ENCODE results near the gene RRM1.

RRM1 gene

DNA sequence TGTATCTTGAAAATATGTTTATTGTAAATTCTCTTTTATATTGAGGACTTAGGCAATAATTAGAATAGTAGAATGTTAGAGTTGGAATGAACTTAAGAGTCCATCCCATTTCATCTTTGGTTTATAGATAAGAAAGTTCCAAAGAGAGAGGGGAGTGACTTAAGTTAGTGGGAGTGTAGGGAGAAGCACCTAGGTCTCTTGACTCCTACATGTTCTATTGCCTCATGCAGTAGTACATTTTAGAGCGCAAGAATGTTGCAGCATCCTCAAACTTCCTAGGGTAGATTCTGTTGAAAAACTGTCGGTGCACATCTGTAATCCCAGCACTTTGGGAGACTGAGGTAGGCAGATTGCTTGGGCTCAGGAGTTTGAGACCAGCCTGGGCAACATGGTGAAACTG is 8.7 kb downstream of the RRM1 start:
- no peak overlapping the region for H2AFZ ChIP-seq (ENCODE audit: low read depth, low read length)
- H3K36me3 ChIP-seq (ENCODE audit: control insufficient read depth in 1 of 2, insufficient read depth in 2 of 2, low read depth in 1 of 2, low read length in 2 of 2), result peaks cover 11 to 55% of the 10 kb centered on the region in 2 experiments
- H3K14ac ChIP-seq (ENCODE audit: low read length in 2 of 2), result no peak overlapping the region
- H2BK15ac ChIP-seq (ENCODE audit: low read depth, poor library complexity, severe bottlenecking), result no peak overlapping the region
- H3K9me3 ChIP-seq (ENCODE audit: control insufficient read depth, low read length), result no peaks in the 10 kb centered on the region
- H3K4me2 ChIP-seq (ENCODE audit: low read length, poor library complexity, severe bottlenecking), result no peak overlapping the region
- no peak overlapping the region for H3K23ac ChIP-seq (ENCODE audit: low read length in 2 of 2)
- no peak overlapping the region for H2AK5ac ChIP-seq (ENCODE audit: low read length, severe bottlenecking)
- H2BK5ac ChIP-seq (ENCODE audit: low read depth, low read length, poor library complexity, severe bottlenecking), result no peak overlapping the region
- H3K79me1 ChIP-seq (replicated peaks; ENCODE audit: low read length, poor library complexity, severe bottlenecking), result peaks cover 13% of the 10 kb centered on the region
- WGBS, result 100% methylated on average over 2 of the region's 2 CpGs
- no peak overlapping the region for H2BK12ac ChIP-seq (ENCODE audit: low read length in 2 of 2)
- H4K8ac ChIP-seq (ENCODE audit: low read length), result no peak overlapping the region
- no peak overlapping the region for H3K27ac ChIP-seq (ENCODE audit: low read length, poor library complexity, severe bottlenecking)
- H3K4ac ChIP-seq (ENCODE audit: low read depth in 1 of 2, low read length in 2 of 2), result no peak overlapping the region
- no peak overlapping the region for H2BK120ac ChIP-seq (ENCODE audit: low read depth, low read length)
- H3K4me3 ChIP-seq (ENCODE audit: insufficient read depth in 1 of 2, low read depth in 1 of 2, low read length in 2 of 2), result no peak overlapping the region
- H3K27me3 ChIP-seq (ENCODE audit: control insufficient read depth in 1 of 2, insufficient read depth in 1 of 2, low read length in 2 of 2), result no peaks in the 10 kb centered on the region
- no peak overlapping the region for H3K9ac ChIP-seq (ENCODE audit: low read length)
- H4K91ac ChIP-seq (ENCODE audit: low read length), result no peak overlapping the region
- DNase-seq, result no peak
- H3K18ac ChIP-seq (ENCODE audit: low read depth in 1 of 2, low read length in 2 of 2), result no peak overlapping the region
- H3K4me1 ChIP-seq (ENCODE audit: control insufficient read depth, insufficient read depth, low read depth, low read length), result no peaks in the 10 kb centered on the region

DNA sequence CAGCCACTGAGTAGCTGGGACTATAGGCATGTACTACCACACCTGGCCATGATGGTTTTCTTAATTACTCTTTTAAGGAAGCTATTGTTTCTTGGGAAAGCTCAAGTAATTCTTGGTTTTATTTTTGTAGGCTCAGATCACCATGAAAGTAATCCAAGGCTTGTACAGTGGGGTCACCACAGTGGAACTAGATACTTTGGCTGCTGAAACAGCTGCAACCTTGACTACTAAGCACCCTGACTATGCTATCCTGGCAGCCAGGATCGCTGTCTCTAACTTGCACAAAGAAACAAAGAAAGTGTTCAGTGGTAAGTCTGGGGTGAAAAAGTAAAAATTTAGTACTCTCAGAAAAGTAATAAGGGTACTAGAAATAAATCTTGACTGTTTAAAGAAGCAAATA is 11.3 kb downstream of the RRM1 start:
- Histone ChIP-seq H3K4me3 (ENCODE audit: insufficient read depth in 1 of 2, low read depth in 1 of 2, low read length in 2 of 2) (no peak overlapping the region), H3K18ac (ENCODE audit: low read depth in 1 of 2, low read length in 2 of 2) (no peak overlapping the region), H4K8ac (ENCODE audit: low read length) (no peak overlapping the region), H2AFZ (ENCODE audit: low read depth, low read length) (no peak overlapping the region), H3K27ac (ENCODE audit: low read length, poor library complexity, severe bottlenecking) (no peak overlapping the region), H2BK120ac (ENCODE audit: low read depth, low read length) (no peak overlapping the region), H2BK5ac (ENCODE audit: low read depth, low read length, poor library complexity, severe bottlenecking) (no peak overlapping the region), H3K23ac (ENCODE audit: low read length in 2 of 2) (no peak overlapping the region), H3K4me2 (ENCODE audit: low read length, poor library complexity, severe bottlenecking) (no peak overlapping the region), H2BK15ac (ENCODE audit: low read depth, poor library complexity, severe bottlenecking) (no peak overlapping the region), H3K79me1 (replicated peaks; ENCODE audit: low read length, poor library complexity, severe bottlenecking) (peaks cover 7% of the 10 kb centered on the region), H3K4ac (ENCODE audit: low read depth in 1 of 2, low read length in 2 of 2) (no peak overlapping the region), H2BK12ac (ENCODE audit: low read length in 2 of 2) (no peak overlapping the region), H3K14ac (ENCODE audit: low read length in 2 of 2) (no peak overlapping the region), H3K36me3 (ENCODE audit: control insufficient read depth in 1 of 2, insufficient read depth in 2 of 2, low read depth in 1 of 2, low read length in 2 of 2) (peaks cover 11 to 73% of the 10 kb centered on the region in 2 experiments), H4K91ac (ENCODE audit: low read length) (no peak overlapping the region), H3K9ac (ENCODE audit: low read length) (no peak overlapping the region), H3K27me3 (ENCODE audit: control insufficient read depth in 1 of 2, insufficient read depth in 1 of 2, low read length in 2 of 2) (no peaks in the 10 kb centered on the region), H3K9me3 (ENCODE audit: control insufficient read depth, low read length) (no peaks in the 10 kb centered on the region), H3K4me1 (ENCODE audit: control insufficient read depth, insufficient read depth, low read depth, low read length) (no peaks in the 10 kb centered on the region), H2AK5ac (ENCODE audit: low read length, severe bottlenecking) (no peak overlapping the region)
- 100% methylated on average over 1 of the region's 1 CpG for WGBS
- DNase-seq, result no peak

DNA sequence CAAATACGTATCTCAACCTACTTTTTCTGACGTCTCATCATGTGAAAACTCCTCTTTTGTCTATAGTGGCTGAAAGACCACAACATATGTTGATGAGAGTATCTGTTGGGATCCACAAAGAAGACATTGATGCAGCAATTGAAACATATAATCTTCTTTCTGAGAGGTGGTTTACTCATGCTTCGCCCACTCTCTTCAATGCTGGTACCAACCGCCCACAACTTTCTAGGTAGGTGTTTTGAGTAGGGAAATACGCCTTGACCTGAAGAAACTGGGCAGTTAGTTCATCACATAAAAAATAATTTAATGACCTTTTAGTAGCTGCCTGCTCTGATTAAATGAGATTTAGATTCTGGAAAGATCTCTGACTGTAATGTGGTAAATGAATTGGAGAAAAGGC is 17.2 kb downstream of the RRM1 start:
- Histone ChIP-seq H2BK12ac (ENCODE audit: low read length in 2 of 2) (no peak overlapping the region), H2AFZ (ENCODE audit: low read depth, low read length) (no peak overlapping the region), H4K8ac (ENCODE audit: low read length) (no peak overlapping the region), H3K27ac (ENCODE audit: low read length, poor library complexity, severe bottlenecking) (no peak overlapping the region), H2BK120ac (ENCODE audit: low read depth, low read length) (no peak overlapping the region), H3K23ac (ENCODE audit: low read length in 2 of 2) (no peak overlapping the region), H3K27me3 (ENCODE audit: control insufficient read depth in 1 of 2, insufficient read depth in 1 of 2, low read length in 2 of 2) (no peaks in the 10 kb centered on the region), H3K4me2 (ENCODE audit: low read length, poor library complexity, severe bottlenecking) (no peak overlapping the region), H2BK15ac (ENCODE audit: low read depth, poor library complexity, severe bottlenecking) (no peak overlapping the region), H2AK5ac (ENCODE audit: low read length, severe bottlenecking) (no peak overlapping the region), H3K36me3 (ENCODE audit: control insufficient read depth in 1 of 2, insufficient read depth in 2 of 2, low read depth in 1 of 2, low read length in 2 of 2) (peaks cover 5 to 57% of the 10 kb centered on the region in 2 experiments), H3K14ac (ENCODE audit: low read length in 2 of 2) (no peak overlapping the region), H3K79me1 (replicated peaks; ENCODE audit: low read length, poor library complexity, severe bottlenecking) (peaks cover 3% of the 10 kb centered on the region), H2BK5ac (ENCODE audit: low read depth, low read length, poor library complexity, severe bottlenecking) (no peak overlapping the region), H3K4ac (ENCODE audit: low read depth in 1 of 2, low read length in 2 of 2) (no peak overlapping the region), H3K4me3 (ENCODE audit: insufficient read depth in 1 of 2, low read depth in 1 of 2, low read length in 2 of 2) (no peak overlapping the region), H3K4me1 (ENCODE audit: control insufficient read depth, insufficient read depth, low read depth, low read length) (peaks cover 3% of the 10 kb centered on the region), H3K9ac (ENCODE audit: low read length) (no peak overlapping the region), H3K18ac (ENCODE audit: low read depth in 1 of 2, low read length in 2 of 2) (no peak overlapping the region), H4K91ac (ENCODE audit: low read length) (no peak overlapping the region), H3K9me3 (ENCODE audit: control insufficient read depth, low read length) (no peaks in the 10 kb centered on the region)
- DNase-seq, result no peak
- WGBS, result 92% methylated on average over 2 of the region's 5 CpGs

DNA sequence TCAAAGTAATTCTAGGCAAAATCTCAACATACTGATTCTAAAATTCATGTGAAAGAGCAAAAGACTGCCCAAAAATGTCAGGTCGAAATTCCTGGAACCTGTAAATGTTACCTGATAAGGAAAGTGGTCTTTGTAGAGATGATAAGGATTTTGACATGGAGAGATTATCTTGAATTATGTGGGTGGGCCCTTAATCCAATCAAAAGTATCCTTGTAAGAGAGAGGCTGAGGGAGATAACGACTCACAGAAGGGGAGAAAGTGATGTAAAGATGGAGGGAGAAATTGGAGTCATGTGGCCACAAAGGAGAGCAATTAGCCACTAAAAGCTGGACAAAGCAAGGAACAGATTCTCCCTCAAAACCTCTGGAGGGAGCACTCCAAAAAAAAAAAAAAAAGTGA is 20.5 kb downstream of the RRM1 start:
- Histone ChIP-seq H4K91ac (ENCODE audit: low read length) (no peak overlapping the region), H2BK120ac (ENCODE audit: low read depth, low read length) (no peak overlapping the region), H3K79me1 (replicated peaks; ENCODE audit: low read length, poor library complexity, severe bottlenecking) (peaks cover 3% of the 10 kb centered on the region), H3K4me2 (ENCODE audit: low read length, poor library complexity, severe bottlenecking) (no peak overlapping the region), H3K9me3 (ENCODE audit: control insufficient read depth, low read length) (no peaks in the 10 kb centered on the region), H2BK12ac (ENCODE audit: low read length in 2 of 2) (no peak overlapping the region), H3K27me3 (ENCODE audit: control insufficient read depth in 1 of 2, insufficient read depth in 1 of 2, low read length in 2 of 2) (no peaks in the 10 kb centered on the region), H2AK5ac (ENCODE audit: low read length, severe bottlenecking) (no peak overlapping the region), H3K9ac (ENCODE audit: low read length) (no peak overlapping the region), H2BK15ac (ENCODE audit: low read depth, poor library complexity, severe bottlenecking) (no peak overlapping the region), H3K14ac (ENCODE audit: low read length in 2 of 2) (no peak overlapping the region), H3K4me3 (ENCODE audit: insufficient read depth in 1 of 2, low read depth in 1 of 2, low read length in 2 of 2) (no peak overlapping the region), H3K18ac (ENCODE audit: low read depth in 1 of 2, low read length in 2 of 2) (no peak overlapping the region), H3K23ac (ENCODE audit: low read length in 2 of 2) (no peak overlapping the region), H2BK5ac (ENCODE audit: low read depth, low read length, poor library complexity, severe bottlenecking) (no peak overlapping the region), H3K27ac (ENCODE audit: low read length, poor library complexity, severe bottlenecking) (no peak overlapping the region), H4K8ac (ENCODE audit: low read length) (no peak overlapping the region), H3K4ac (ENCODE audit: low read depth in 1 of 2, low read length in 2 of 2) (no peak overlapping the region), H3K36me3 (ENCODE audit: control insufficient read depth in 1 of 2, insufficient read depth in 2 of 2, low read depth in 1 of 2, low read length in 2 of 2) (peaks cover 5 to 47% of the 10 kb centered on the region in 2 experiments), H2AFZ (ENCODE audit: low read depth, low read length) (no peak overlapping the region), H3K4me1 (ENCODE audit: control insufficient read depth, insufficient read depth, low read depth, low read length) (peaks cover 3% of the 10 kb centered on the region)
- no peak for DNase-seq
- WGBS, result 99% methylated on average over 2 of the region's 2 CpGs
